ENCODE results near the gene MBD2.

DNA sequence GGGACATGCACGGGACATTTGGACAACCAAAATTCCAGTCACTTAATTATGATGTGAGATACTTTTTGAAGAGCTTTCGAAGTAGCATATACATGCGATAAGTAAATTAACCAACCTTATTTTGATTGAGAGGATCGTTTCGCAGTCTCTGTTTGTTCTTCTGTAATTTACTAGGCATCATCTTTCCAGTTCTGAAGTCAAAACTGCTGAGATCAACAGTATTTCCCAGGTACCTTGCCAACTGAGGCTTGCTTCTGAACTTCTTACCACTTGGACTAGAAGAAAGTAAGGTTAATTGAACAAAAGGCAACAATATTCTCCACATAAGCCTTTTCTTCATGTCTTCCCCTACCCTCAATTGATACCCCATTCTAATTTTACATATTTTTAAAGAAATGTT is 19.6 kb downstream of the MBD2 start:
- TF ChIP-seq, protein P1, sequence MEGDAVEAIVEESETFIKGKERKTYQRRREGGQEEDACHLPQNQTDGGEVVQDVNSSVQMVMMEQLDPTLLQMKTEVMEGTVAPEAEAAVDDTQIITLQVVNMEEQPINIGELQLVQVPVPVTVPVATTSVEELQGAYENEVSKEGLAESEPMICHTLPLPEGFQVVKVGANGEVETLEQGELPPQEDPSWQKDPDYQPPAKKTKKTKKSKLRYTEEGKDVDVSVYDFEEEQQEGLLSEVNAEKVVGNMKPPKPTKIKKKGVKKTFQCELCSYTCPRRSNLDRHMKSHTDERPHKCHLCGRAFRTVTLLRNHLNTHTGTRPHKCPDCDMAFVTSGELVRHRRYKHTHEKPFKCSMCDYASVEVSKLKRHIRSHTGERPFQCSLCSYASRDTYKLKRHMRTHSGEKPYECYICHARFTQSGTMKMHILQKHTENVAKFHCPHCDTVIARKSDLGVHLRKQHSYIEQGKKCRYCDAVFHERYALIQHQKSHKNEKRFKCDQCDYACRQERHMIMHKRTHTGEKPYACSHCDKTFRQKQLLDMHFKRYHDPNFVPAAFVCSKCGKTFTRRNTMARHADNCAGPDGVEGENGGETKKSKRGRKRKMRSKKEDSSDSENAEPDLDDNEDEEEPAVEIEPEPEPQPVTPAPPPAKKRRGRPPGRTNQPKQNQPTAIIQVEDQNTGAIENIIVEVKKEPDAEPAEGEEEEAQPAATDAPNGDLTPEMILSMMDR (IDR thresholded peaks at IDR 0.05) = no peak
- no peak for TF ChIP-seq EZH2 (IDR thresholded peaks at IDR 0.05; ENCODE audit: borderline replicate concordance, insufficient read depth, low read depth, low read length, poor library complexity, severe bottlenecking)
